Tibial nerve (tissue), 4 donors: ENCODE data around the gene MTRF1. TPM values are rescaled to one million over a fixed set of nuclear protein-coding genes. Genes with fewer than 3 reads are reported as not detected.

Experiments used
- DNase-seq, 2 donors: peaks; one replicate each; pipeline ENCODE4 v3.0.0-alpha.2; 2019; ENCODE audit warnings: low spot score in 2 of 2
- H3K27ac ChIP-seq, 4 donors: fragments of 200-600 bp; sonication (generic) in 3 of 4; one replicate each; pipeline ENCODE4 v1.5.1; 2017 to 2019; ENCODE audit warnings: mild to moderate bottlenecking in 1 of 4
- H3K27me3 ChIP-seq, 2 donors: fragments of 200-600 bp; sonication (generic) in 1 of 2; one replicate each; pipeline versions ENCODE4 v1.5.1 to v1.6.0; 2017 to 2019
- H3K36me3 ChIP-seq, 3 donors: fragments of 200-600 bp; sonication (generic); one replicate each; pipeline ENCODE4 v1.5.1; 2018 to 2019
- H3K4me1 ChIP-seq, 4 donors: fragments of 200-600 bp; sonication (generic) in 3 of 4; one replicate each; pipeline ENCODE4 v1.5.1; 2017 to 2019
- H3K4me3 ChIP-seq, 4 donors: fragments of 200-600 bp; sonication (generic) in 3 of 4; one replicate each; pipeline ENCODE4 v1.5.1; 2017 to 2019; ENCODE audit warnings: mild to moderate bottlenecking in 1 of 4, moderate library complexity in 1 of 4
- H3K9me3 ChIP-seq, 4 donors: fragments of 200-600 bp; sonication (generic) in 3 of 4; one replicate each; pipeline ENCODE4 v1.5.1; 2017 to 2019
- EP300 ChIP-seq, 2 donors: sonication (generic); formaldehyde crosslinking; IDR thresholded peaks; one replicate each; pipeline ENCODE4 v1.6.1; 2017; ENCODE audit warnings: antibody characterized with exemption in 2 of 2, mild to moderate bottlenecking in 1 of 2
- POLR2A ChIP-seq, 2 donors: fragments of 450-650 bp; IDR thresholded peaks; one replicate each; pipeline ENCODE4 v1.6.1; 2017; ENCODE audit warnings: antibody characterized with exemption in 2 of 2, mild to moderate bottlenecking in 2 of 2, moderate library complexity in 2 of 2
- WGBS, 2 donors: methylation state at CpG; one replicate each; pipeline ENCODE4 v1.1.5; 2018; 5-methylcytosine and 5-hydroxymethylcytosine counted together
- total RNA-seq, 4 donors: library from RNA; depleted of rRNA; stranded (reverse); fragments of >200 nt; gene quantifications; one replicate each; pipeline ENCODE4 v1.1.0, GENCODE V29; 2016
- TF ChIP-seq, protein P1 (sequence below), 5 experiments: fragments of 200-600 bp in 3 of 5; fragments of 450-650 bp in 2 of 5; sonication (generic) in 3 of 5; IDR thresholded peaks; one replicate each; pipeline ENCODE4 v1.5.1; 2016 to 2019; ENCODE audit warnings: antibody characterized with exemption in 5 of 5, mild to moderate bottlenecking in 3 of 5, moderate library complexity in 2 of 5

MTRF1 gene
- total RNA-seq, 4 donors from 2014 or later: 2.5 to 27.3 (median 7.3) TPM

GRCh38 chr13:41213316-41213715 lies 50.1 kb downstream of the MTRF1 start:
- Histone ChIP-seq H3K27ac (no peak overlapping the region), H3K4me3 (no peak overlapping the region), H3K9me3 (peaks cover 0 to 10% (median 4%) of the 10 kb centered on the region in 4 donors), H3K36me3 (no peaks in the 10 kb centered on the region), H3K27me3 (no peaks in the 10 kb centered on the region), H3K4me1 (no peaks in the 10 kb centered on the region)
- TF ChIP-seq EP300 (IDR thresholded peaks at IDR 0.05) (no peak), POLR2A (IDR thresholded peaks at IDR 0.05) (no peak)
- TF ChIP-seq, protein P1, sequence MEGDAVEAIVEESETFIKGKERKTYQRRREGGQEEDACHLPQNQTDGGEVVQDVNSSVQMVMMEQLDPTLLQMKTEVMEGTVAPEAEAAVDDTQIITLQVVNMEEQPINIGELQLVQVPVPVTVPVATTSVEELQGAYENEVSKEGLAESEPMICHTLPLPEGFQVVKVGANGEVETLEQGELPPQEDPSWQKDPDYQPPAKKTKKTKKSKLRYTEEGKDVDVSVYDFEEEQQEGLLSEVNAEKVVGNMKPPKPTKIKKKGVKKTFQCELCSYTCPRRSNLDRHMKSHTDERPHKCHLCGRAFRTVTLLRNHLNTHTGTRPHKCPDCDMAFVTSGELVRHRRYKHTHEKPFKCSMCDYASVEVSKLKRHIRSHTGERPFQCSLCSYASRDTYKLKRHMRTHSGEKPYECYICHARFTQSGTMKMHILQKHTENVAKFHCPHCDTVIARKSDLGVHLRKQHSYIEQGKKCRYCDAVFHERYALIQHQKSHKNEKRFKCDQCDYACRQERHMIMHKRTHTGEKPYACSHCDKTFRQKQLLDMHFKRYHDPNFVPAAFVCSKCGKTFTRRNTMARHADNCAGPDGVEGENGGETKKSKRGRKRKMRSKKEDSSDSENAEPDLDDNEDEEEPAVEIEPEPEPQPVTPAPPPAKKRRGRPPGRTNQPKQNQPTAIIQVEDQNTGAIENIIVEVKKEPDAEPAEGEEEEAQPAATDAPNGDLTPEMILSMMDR (IDR thresholded peaks at IDR 0.05): no peak
- 78 to 88% methylated on average over 3 of the region's 3 CpGs for WGBS, 2 donors
- DNase-seq: no peak

GRCh38 chr13:41212881-41213280 lies 50.5 kb downstream of the MTRF1 start:
- no peaks in the 10 kb centered on the region for H3K36me3 ChIP-seq
- no peak for DNase-seq
- H3K9me3 ChIP-seq: peaks cover 0 to 14% (median 4%) of the 10 kb centered on the region in 4 donors
- TF ChIP-seq, protein P1 (IDR thresholded peaks at IDR 0.05): no peak
- TF ChIP-seq EP300 (IDR thresholded peaks at IDR 0.05) (no peak), POLR2A (IDR thresholded peaks at IDR 0.05) (no peak)
- no peaks in the 10 kb centered on the region for H3K27me3 ChIP-seq
- no peak overlapping the region for H3K4me3 ChIP-seq
- H3K4me1 ChIP-seq: no peaks in the 10 kb centered on the region
- H3K27ac ChIP-seq: no peak overlapping the region

- H3K4me1 ChIP-seq: no peaks in the 10 kb centered on the region
- no peak for TF ChIP-seq EP300 (IDR thresholded peaks at IDR 0.05)
- no peak for TF ChIP-seq POLR2A (IDR thresholded peaks at IDR 0.05)
- TF ChIP-seq, protein P1 (IDR thresholded peaks at IDR 0.05): no peak
- peaks cover 0 to 16% (median 5%) of the 10 kb centered on the region in 4 donors for H3K9me3 ChIP-seq
- no peaks in the 10 kb centered on the region for H3K27me3 ChIP-seq
- no peak for DNase-seq
- H3K27ac ChIP-seq: no peak overlapping the region
- H3K36me3 ChIP-seq: no peaks in the 10 kb centered on the region
- no peak overlapping the region for H3K4me3 ChIP-seq
- WGBS, 2 donors: 97 to 98% methylated on average over 2 of the region's 2 CpGs
Observed at GRCh38 chr13:41211062-41211461, 52.3 kb downstream of the MTRF1 start.

GRCh38 chr13:41206467-41206866 lies 56.9 kb downstream of the MTRF1 start:
- DNase-seq: no peak
- Histone ChIP-seq H3K4me3 (no peak overlapping the region), H3K27ac (no peak overlapping the region), H3K9me3 (peaks cover 0 to 16% (median 5%) of the 10 kb centered on the region in 4 donors), H3K36me3 (no peaks in the 10 kb centered on the region), H3K4me1 (no peaks in the 10 kb centered on the region), H3K27me3 (no peaks in the 10 kb centered on the region)
- TF ChIP-seq EP300 (IDR thresholded peaks at IDR 0.05) (no peak), POLR2A (IDR thresholded peaks at IDR 0.05) (no peak)
- TF ChIP-seq, protein P1 (IDR thresholded peaks at IDR 0.05): no peak

- Histone ChIP-seq H3K4me1 (no peaks in the 10 kb centered on the region), H3K9me3 (peaks cover 0 to 9% (median 1%) of the 10 kb centered on the region in 4 donors), H3K36me3 (no peaks in the 10 kb centered on the region), H3K4me3 (no peak overlapping the region), H3K27me3 (no peaks in the 10 kb centered on the region), H3K27ac (no peak overlapping the region)
- no peak for DNase-seq
- TF ChIP-seq EP300 (IDR thresholded peaks at IDR 0.05) (no peak), POLR2A (IDR thresholded peaks at IDR 0.05) (no peak)
- TF ChIP-seq, protein P1 (IDR thresholded peaks at IDR 0.05): no peak
- 82 to 84% methylated on average over 6 of the region's 6 CpGs for WGBS, 2 donors
Observed at GRCh38 chr13:41203810-41204209, 59.6 kb downstream of the MTRF1 start.
